B cell (primary cell): ENCODE data around the gene STXBP1. TPM values are rescaled to one million over a fixed set of nuclear protein-coding genes. Genes with fewer than 3 reads are reported as not detected.

Experiments used
- ATAC-seq: fragments of 200-7000 bp; cut with Tn5 transposase; one replicate; pipeline ENCODE4 v1.10.0; 2021; ENCODE audit warnings: low read depth, mild to moderate bottlenecking, moderate number of reproducible peaks, moderate library complexity
- CTCF ChIA-PET: fragments of 350-600 bp; sonication (Branson Sonifier 250); formaldehyde crosslinking; loops from one replicate; lab custom pipeline; 2021; ENCODE audit warnings: antibody characterized with exemption, inconsistent platforms; lab: Charles Lee
- POLR2A ChIA-PET: fragments of 350-600 bp; sonication (Branson Sonifier 250); formaldehyde crosslinking; loops from one replicate; lab custom pipeline; 2021; ENCODE audit warnings: antibody characterized with exemption; lab: Charles Lee
- DNase-seq: peaks from one replicate; pipeline ENCODE4 v3.0.0; 2013
- H2AFZ ChIP-seq: 2 replicates; pipeline ENCODE4 v1.6.1; 2012; ENCODE audit warnings: mild to moderate bottlenecking, low read depth, low read length; ENCODE audit not compliant: insufficient read depth, poor library complexity, severe bottlenecking
- H3K27ac ChIP-seq, 2 donors: 1 replicate in 1 of 2; 2 replicates in 1 of 2; pipeline ENCODE4 v1.5.1; 2012 to 2013; ENCODE audit warnings: low read length in 2 of 2, mild to moderate bottlenecking in 2 of 2, moderate library complexity in 1 of 2
- H3K27me3 ChIP-seq, 4 experiments: fragments of 200-600 bp in 1 of 4; sonication (generic) in 1 of 4; replicated peaks in 1 of 4; 1 replicate in 2 of 4; 2 replicates in 2 of 4; pipeline versions ENCODE4 v1.6.1 to v1.7.0; 2013 to 2016; ENCODE audit warnings: low read length in 3 of 4, mild to moderate bottlenecking in 2 of 4, mixed read lengths in 1 of 4, moderate library complexity in 1 of 4; ENCODE audit not compliant: insufficient read depth in 4 of 4, control insufficient read depth in 3 of 4; ENCODE audit errors: control extremely low read depth in 1 of 4
- H3K36me3 ChIP-seq, 2 experiments: replicated peaks in 1 of 2; 1 replicate in 1 of 2; 2 replicates in 1 of 2; pipeline versions ENCODE4 v1.6.1 to v1.7.1; 2013; ENCODE audit warnings: low read length in 1 of 2; ENCODE audit not compliant: insufficient read depth in 2 of 2, control insufficient read depth in 1 of 2; ENCODE audit errors: control extremely low read depth in 1 of 2, extremely low read depth in 1 of 2
- H3K4me1 ChIP-seq, 2 donors: fragments of 200-600 bp in 1 of 2; sonication (generic) in 1 of 2; 1 replicate in 1 of 2; 2 replicates in 1 of 2; pipeline versions ENCODE4 v1.5.1 to v1.6.1; 2013 to 2017; ENCODE audit warnings: low read length in 2 of 2; ENCODE audit not compliant: control insufficient read depth in 2 of 2, insufficient read depth in 2 of 2
- H3K4me2 ChIP-seq: replicated peaks from 2 replicates; pipeline ENCODE3; 2012; ENCODE audit warnings: mild to moderate bottlenecking, low read depth, low read length; ENCODE audit not compliant: poor library complexity, severe bottlenecking
- H3K4me3 ChIP-seq, 5 experiments: fragments of 200-600 bp in 1 of 5; sonication (generic) in 1 of 5; 1 replicate in 3 of 5; 2 replicates in 2 of 5; pipeline versions ENCODE4 v1.5.1 to v1.7.0; 2011 to 2016; ENCODE audit warnings: low read length in 4 of 5, mild to moderate bottlenecking in 4 of 5, low read depth in 2 of 5, control low read depth in 1 of 5, moderate library complexity in 1 of 5; ENCODE audit not compliant: insufficient read depth in 1 of 5; ENCODE audit errors: control extremely low read depth in 1 of 5, extremely low read depth in 1 of 5
- H3K79me2 ChIP-seq: fragments of 200-600 bp; sonication (generic); one replicate; pipeline ENCODE4 v1.6.0; 2016; ENCODE audit warnings: low read length; ENCODE audit not compliant: control insufficient read depth, insufficient read depth
- H3K9ac ChIP-seq: fragments of 200-600 bp; sonication (generic); 2 replicates; pipeline ENCODE4 v1.6.1; 2017; ENCODE audit warnings: mild to moderate bottlenecking, low read length, moderate library complexity
- H3K9me3 ChIP-seq, 3 donors: one replicate each; pipeline versions ENCODE4 v1.6.1 to v1.7.1; 2013; ENCODE audit warnings: low read length in 2 of 3; ENCODE audit not compliant: control insufficient read depth in 2 of 3, insufficient read depth in 1 of 3; ENCODE audit errors: control extremely low read depth in 1 of 3
- H4K20me1 ChIP-seq: 2 replicates; pipeline ENCODE4 v1.6.0; 2012; ENCODE audit warnings: mild to moderate bottlenecking, low read length; ENCODE audit not compliant: insufficient read depth, control insufficient read depth, poor library complexity, severe bottlenecking
- H3K27ac Mint-ChIP-seq: one replicate; pipeline ENCODE4 v1.8.0; 2021; ENCODE audit warnings: mixed read lengths
- H3K27me3 Mint-ChIP-seq: one replicate; pipeline ENCODE4 v1.8.0; 2021; ENCODE audit warnings: mixed read lengths
- H3K4me1 Mint-ChIP-seq: one replicate; pipeline ENCODE4 v1.8.0; 2021; ENCODE audit warnings: mixed read lengths
- H3K4me3 Mint-ChIP-seq: one replicate; pipeline ENCODE4 v1.8.0; 2021; ENCODE audit warnings: mixed read lengths
- H3K9me3 Mint-ChIP-seq: one replicate; pipeline ENCODE4 v1.8.0; 2022; ENCODE audit warnings: mixed read lengths; ENCODE audit not compliant: insufficient read depth
- EZH2 ChIP-seq: IDR thresholded peaks from 2 replicates; pipeline ENCODE4 v1.6.1; 2012; ENCODE audit warnings: borderline replicate concordance, low read depth, mild to moderate bottlenecking, moderate library complexity, low read length; ENCODE audit not compliant: insufficient read depth, poor library complexity, severe bottlenecking
- WGBS: methylation state at CpG from one replicate; pipeline ENCODE4 v1.1.5; 2013; ENCODE audit warnings: missing lambda C conversion rate; ENCODE audit not compliant: insufficient coverage; 5-methylcytosine and 5-hydroxymethylcytosine counted together
- intact Hi-C: fragments of 100-400 bp; cut with micrococcal nuclease; formaldehyde crosslinking; loops from one replicate; pipeline ENCODE4 v1.10.0; 2022
- polyA minus RNA-seq: library from RNA; depleted of rRNA, polyadenylated mRNA; stranded (reverse); fragments of >200 nt; gene quantifications from 2 replicates; pipeline ENCODE4 v1.2.3, GENCODE V29; 2012
- polyA plus RNA-seq: library from polyadenylated mRNA; depleted of rRNA; stranded (reverse); fragments of >200 nt; gene quantifications from 2 replicates; pipeline ENCODE4 v1.2.3, GENCODE V29; 2012
- total RNA-seq, 2 donors: library from RNA; stranded (reverse); fragments of 120-200 nt in 1 of 2; gene quantifications; 1 replicate in 1 of 2; 2 replicates in 1 of 2; pipeline versions ENCODE4 v1.2.3 to v1.2.4, GENCODE V29; 2013 to 2022
- TF ChIP-seq, protein P1 (sequence below): fragments of 200-600 bp; IDR thresholded peaks from one replicate; pipeline ENCODE4 v1.8.0; 2022; ENCODE audit warnings: antibody characterized with exemption, mild to moderate bottlenecking

Gene STXBP1
- total RNA-seq (0.62 and 0.78 TPM in 2 replicates), polyA plus RNA-seq (0.16 TPM in 1 of 2 replicates, not detected in the other), polyA minus RNA-seq (0.26 and 0.86 TPM in 2 replicates)
- total RNA-seq (2013), result 0.16 TPM

DNA sequence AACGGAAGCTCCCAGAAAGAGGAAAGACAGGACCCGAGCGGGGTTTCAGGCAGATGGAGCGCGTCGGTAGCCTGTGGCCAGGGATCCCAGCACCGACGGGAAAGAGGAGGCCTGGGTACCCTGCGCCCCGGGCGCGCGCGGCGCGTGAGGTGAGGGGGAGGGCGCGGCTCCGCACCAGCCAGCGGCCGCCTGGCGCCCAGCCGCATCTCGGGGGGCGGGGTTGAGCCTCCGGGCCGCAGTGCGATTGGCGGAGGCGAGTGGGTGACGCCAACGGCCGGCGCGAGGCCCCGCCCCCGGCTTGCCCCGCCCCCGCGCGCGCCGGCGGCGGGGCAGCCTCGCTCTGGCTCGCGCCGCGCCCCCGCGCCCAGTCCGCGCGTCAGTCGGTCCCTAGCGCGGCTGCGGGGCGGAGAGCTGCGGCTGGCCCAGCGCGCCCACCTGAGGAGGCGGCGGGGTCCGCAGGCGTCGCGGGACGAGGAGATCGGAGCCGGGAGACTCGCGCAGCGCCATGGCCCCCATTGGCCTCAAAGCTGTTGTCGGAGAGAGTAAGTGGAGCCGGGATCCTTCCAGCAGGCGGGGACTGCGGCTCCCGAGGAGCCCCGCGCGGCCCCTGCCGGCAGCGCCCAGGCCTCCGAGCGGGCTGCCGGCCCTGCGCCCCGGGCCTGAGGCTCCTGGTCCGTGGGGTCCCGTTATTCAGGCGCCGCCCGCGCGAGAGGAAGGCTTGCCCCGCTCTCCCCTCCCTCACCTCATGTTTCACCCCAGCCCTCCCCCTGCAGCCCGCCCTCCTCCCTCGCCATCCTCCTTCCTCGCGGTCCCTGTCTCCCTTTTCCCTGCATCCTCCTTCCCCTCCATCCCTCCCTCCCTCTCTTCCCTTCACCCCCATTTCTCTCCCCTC is at the start of gene STXBP1:
STXBP1 (plus strand) TSS at position 379 of the 892 bp plus-strand sequence; CDS start at position 506, 127 bp downstream.
- H3K9me3 Mint-ChIP-seq, result no peaks in the 10 kb centered on the region
- peaks cover 44% of the 10 kb centered on the region for H3K27me3 Mint-ChIP-seq
- intact Hi-C loops, result loop anchor here (1.0 to 10.0 kb wide), 6 partner anchors 43 to 455 kb away; partner anchors contain the start of genes NAIF1, PTRH1, SH2D3C and SLC25A25

More for the DNA sequence above, at the start of gene STXBP1:
- Histone ChIP-seq H4K20me1 (no peaks in the 10 kb centered on the region), H3K4me2 (peak within 1 kb of the TSS; percentile 97), H3K9ac (peak within 1 kb of the TSS; percentile 80), H3K79me2 (no peaks in the 10 kb centered on the region), H3K27ac (no peak within 1 kb of the TSS), H3K4me3 (peak within 1 kb of the TSS; percentile 55 to 84 (median 60)), H3K36me3 (no peaks in the 10 kb centered on the region), H2AFZ (peak within 1 kb of the TSS; percentile 91), H3K9me3 (no peaks in the 10 kb centered on the region), H3K4me1 (peaks cover 28 to 31% of the 10 kb centered on the region in 2 donors), H3K27me3 (peaks cover 0 to 39% (median 33%) of the 10 kb centered on the region in 4 experiments)
- POLR2A ChIA-PET, result no interaction called here
- Mint-ChIP-seq H3K4me1 (peaks cover 25% of the 10 kb centered on the region), H3K27ac (peak within 1 kb of the TSS; percentile 80), H3K4me3 (peak within 1 kb of the TSS; percentile 98)
- WGBS, result under 1% methylated on average over 97 of the region's 102 CpGs
- CTCF ChIA-PET, result interaction anchor here (0.6 to 1.7 kb wide), 3 partner anchors 28 to 122 kb away, joined by 3 to 5 read pairs (median 4); partner anchors contain the start of gene TOR2A
- no peak for TF ChIP-seq EZH2
- TF ChIP-seq, protein P1, sequence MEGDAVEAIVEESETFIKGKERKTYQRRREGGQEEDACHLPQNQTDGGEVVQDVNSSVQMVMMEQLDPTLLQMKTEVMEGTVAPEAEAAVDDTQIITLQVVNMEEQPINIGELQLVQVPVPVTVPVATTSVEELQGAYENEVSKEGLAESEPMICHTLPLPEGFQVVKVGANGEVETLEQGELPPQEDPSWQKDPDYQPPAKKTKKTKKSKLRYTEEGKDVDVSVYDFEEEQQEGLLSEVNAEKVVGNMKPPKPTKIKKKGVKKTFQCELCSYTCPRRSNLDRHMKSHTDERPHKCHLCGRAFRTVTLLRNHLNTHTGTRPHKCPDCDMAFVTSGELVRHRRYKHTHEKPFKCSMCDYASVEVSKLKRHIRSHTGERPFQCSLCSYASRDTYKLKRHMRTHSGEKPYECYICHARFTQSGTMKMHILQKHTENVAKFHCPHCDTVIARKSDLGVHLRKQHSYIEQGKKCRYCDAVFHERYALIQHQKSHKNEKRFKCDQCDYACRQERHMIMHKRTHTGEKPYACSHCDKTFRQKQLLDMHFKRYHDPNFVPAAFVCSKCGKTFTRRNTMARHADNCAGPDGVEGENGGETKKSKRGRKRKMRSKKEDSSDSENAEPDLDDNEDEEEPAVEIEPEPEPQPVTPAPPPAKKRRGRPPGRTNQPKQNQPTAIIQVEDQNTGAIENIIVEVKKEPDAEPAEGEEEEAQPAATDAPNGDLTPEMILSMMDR, result no peak
- peak; percentile 91 for DNase-seq
- peak; percentile 94 for ATAC-seq
